NCI-H1436 (cell line): ENCODE results near the gene SYVN1.
"Not testable (repeated sequence)": the region's sequence is repeated elsewhere in the genome, so short reads cannot be mapped to it uniquely, and the experiment has no call there.

Source experiments
- DNase-seq: peaks from one replicate; lab custom pipeline; 2025; lab: John Stamatoyannopoulos, UW

The SYVN1 gene

GRCh38 chr11:65127473-65128181 is 6.7 kb downstream of the SYVN1 start:
- no peak for DNase-seq

- DNase-seq: no peak
Measured at GRCh38 chr11:65126624-65127274, 7.6 kb downstream of the SYVN1 start.

GRCh38 chr11:65125197-65126056 is 8.9 kb downstream of the SYVN1 start:
- DNase-seq: no peak

GRCh38 chr11:65124480-65125196 is 9.7 kb downstream of the SYVN1 start:
- no peak for DNase-seq

- DNase-seq: peak; percentile 98
Measured at GRCh38 chr11:65121865-65122696, 12.2 kb downstream of the SYVN1 start, which contains the start of the genes FAU and MRPL49. FAU (minus strand) TSS chr11:65122134; CDS start chr11:65121813, 321 bp downstream. MRPL49 (plus strand) TSS chr11:65122321; CDS start chr11:65122347, 26 bp downstream.

- no peak for DNase-seq
Measured at GRCh38 chr11:65121447-65121864, 12.9 kb downstream of the SYVN1 start.

GRCh38 chr11:65120831-65121230 is 13.5 kb downstream of the SYVN1 start:
- DNase-seq: no peak

GRCh38 chr11:65119670-65119995 is 14.7 kb downstream of the SYVN1 start:
- DNase-seq: no peak

- not testable (repeated sequence) for DNase-seq
Measured at GRCh38 chr11:65118891-65119669, 15.2 kb downstream of the SYVN1 start.

GRCh38 chr11:65118097-65118837 is 16.1 kb downstream of the SYVN1 start:
- no peak for DNase-seq

- DNase-seq: peak; percentile 99
Measured at GRCh38 chr11:65117206-65118096, 16.9 kb downstream of the SYVN1 start, which contains the start of gene ZNHIT2. ZNHIT2 (minus strand) TSS chr11:65117701; CDS start chr11:65117653, 48 bp downstream.

GRCh38 chr11:65116370-65117205 is 17.7 kb downstream of the SYVN1 start:
- no peak for DNase-seq

GRCh38 chr11:65115361-65116082 is 18.8 kb downstream of the SYVN1 start:
- no peak for DNase-seq

- no peak for DNase-seq
Measured at GRCh38 chr11:65114538-65115171, 19.7 kb downstream of the SYVN1 start.

GRCh38 chr11:65113839-65114238 is 20.5 kb downstream of the SYVN1 start:
- no peak for DNase-seq

- DNase-seq: no peak
Measured at GRCh38 chr11:65113361-65113756, 21.0 kb downstream of the SYVN1 start.
